Mucosa of descending colon (tissue), 3 donors: ENCODE data around the gene IKZF3. TPM values are rescaled to one million over a fixed set of nuclear protein-coding genes. Genes with fewer than 3 reads are reported as not detected.

Experiments
- ATAC-seq: fragments of 200-7000 bp; cut with Tn5 transposase; one replicate; pipeline ENCODE4 v1.9.1; 2020; ENCODE audit warnings: mild to moderate bottlenecking, moderate library complexity
- DNase-seq, 3 donors: peaks; one replicate each; pipeline ENCODE4 v3.0.0-alpha.2; 2020
- H3K36me3 ChIP-seq: fragments of 200-600 bp; one replicate; pipeline ENCODE4 v1.8.0; 2021; ENCODE audit warnings: low read depth, mild to moderate bottlenecking
- H3K4me1 ChIP-seq: fragments of 200-600 bp; one replicate; pipeline ENCODE4 v1.8.0; 2021; ENCODE audit warnings: low read depth, mild to moderate bottlenecking
- H3K4me3 ChIP-seq: fragments of 200-600 bp; one replicate; pipeline ENCODE4 v1.8.0; 2021; ENCODE audit warnings: mild to moderate bottlenecking
- H3K9me3 ChIP-seq: fragments of 200-600 bp; one replicate; pipeline ENCODE4 v1.8.0; 2021; ENCODE audit warnings: mild to moderate bottlenecking
- intact Hi-C, 2 donors: fragments of 100-400 bp; cut with DNase I in 1 of 2; cut with micrococcal nuclease in 1 of 2; formaldehyde crosslinking; loops; one replicate each; pipeline versions ENCODE4 v1.11.0 to v1.11.1; 2022; cut with DNase I, micrococcal nuclease
- total RNA-seq, 3 donors: library from RNA; stranded (reverse); fragmentation: NEBNext Ultra II Directional in 2 of 3; extraction: Animal tissue kit (Norgen Biotek cat#: 25700) in 2 of 3; gene quantifications; one replicate each; pipeline versions ENCODE4 v1.2.1 to v1.2.4, GENCODE V29; 2021 to 2023
- TF ChIP-seq, protein P1 (sequence below): fragments of 200-600 bp; IDR thresholded peaks from one replicate; pipeline ENCODE4 v1.8.0; 2022; ENCODE audit warnings: antibody characterized with exemption, mild to moderate bottlenecking
- donor health status: DM: no; HTN: no; CAD: no; lungs with moderate emphysema.
- donor health status: DM: no; HTN: no; CAD: no.
- donor health status: DM: no; HTN: yes; CAD: no.

IKZF3 gene
- total RNA-seq, 3 donors from 2014 or later = 3.5 to 5.3 (median 4.6) TPM

DNA sequence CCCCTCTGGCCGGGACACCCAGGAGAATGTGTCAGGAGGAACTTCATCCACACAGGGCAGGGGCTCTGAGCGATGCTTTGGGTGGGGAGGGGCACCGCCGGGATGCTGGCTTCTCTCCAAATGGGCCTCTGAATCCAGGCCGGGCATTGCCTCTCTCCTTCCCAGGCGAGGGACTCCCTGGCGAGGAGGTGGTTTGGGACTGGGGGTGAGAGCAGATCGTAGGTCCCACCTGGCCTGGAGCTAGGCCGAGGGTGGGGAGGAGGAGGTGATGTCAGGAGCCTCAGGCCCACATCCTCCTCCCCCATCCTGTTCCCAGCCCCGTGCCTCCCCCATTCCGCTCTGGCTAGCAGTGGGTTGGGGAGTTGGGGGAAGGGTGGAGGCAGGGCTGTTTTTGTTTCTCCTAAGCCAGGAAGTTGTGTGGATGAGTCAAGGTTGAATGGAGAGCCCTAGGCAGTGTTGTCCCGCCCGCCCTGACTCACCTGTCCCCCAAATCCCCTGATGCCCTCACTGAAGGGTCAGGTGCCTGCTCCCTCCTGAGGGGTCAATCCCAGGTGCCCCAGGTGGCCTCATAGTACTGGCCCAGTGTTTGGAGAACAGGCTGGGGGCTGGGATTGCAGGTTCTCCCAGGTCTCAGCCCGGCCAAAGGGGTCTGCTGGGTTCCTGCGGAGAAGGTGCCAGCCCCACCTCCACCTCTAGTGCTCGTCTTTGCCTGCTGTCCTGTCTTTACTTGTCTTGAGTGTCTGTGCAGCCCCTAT lies 123.6 kb downstream of the IKZF3 start:
- H3K4me3 ChIP-seq = no peak overlapping the region
- H3K4me1 ChIP-seq = peaks cover 24% of the 10 kb centered on the region
- intact Hi-C loops = no loop called here
- no peaks in the 10 kb centered on the region for H3K36me3 ChIP-seq
- DNase-seq = peak; percentile 56 to 69 (median 67)
- peak; percentile 21 for ATAC-seq
- TF ChIP-seq, protein P1, sequence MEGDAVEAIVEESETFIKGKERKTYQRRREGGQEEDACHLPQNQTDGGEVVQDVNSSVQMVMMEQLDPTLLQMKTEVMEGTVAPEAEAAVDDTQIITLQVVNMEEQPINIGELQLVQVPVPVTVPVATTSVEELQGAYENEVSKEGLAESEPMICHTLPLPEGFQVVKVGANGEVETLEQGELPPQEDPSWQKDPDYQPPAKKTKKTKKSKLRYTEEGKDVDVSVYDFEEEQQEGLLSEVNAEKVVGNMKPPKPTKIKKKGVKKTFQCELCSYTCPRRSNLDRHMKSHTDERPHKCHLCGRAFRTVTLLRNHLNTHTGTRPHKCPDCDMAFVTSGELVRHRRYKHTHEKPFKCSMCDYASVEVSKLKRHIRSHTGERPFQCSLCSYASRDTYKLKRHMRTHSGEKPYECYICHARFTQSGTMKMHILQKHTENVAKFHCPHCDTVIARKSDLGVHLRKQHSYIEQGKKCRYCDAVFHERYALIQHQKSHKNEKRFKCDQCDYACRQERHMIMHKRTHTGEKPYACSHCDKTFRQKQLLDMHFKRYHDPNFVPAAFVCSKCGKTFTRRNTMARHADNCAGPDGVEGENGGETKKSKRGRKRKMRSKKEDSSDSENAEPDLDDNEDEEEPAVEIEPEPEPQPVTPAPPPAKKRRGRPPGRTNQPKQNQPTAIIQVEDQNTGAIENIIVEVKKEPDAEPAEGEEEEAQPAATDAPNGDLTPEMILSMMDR = no peak
- H3K9me3 ChIP-seq = no peaks in the 10 kb centered on the region

DNA sequence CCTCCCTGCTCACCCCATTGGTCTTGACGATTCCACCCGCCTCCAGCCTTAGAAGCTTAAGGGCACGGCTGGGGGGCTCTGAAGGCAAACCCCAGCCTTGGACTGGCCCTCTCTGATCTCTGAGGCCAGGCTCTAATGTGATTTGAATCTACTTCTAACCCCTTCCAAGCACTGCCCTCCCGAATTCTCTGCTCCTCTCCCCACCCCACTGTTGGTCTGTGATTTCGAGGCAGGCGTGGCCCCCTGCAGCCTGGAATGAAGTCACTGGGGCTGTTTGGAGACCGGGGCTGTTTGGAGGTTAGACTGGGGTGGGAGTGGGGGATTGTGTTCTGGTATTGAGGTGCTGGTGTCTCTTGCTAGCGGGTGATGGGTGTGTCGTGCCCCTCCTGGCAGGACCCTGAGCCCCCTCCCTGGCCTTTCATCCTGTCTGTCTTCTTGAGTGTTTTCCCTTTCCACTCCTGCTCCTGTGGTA lies 124.2 kb downstream of the IKZF3 start:
- H3K4me1 ChIP-seq = peaks cover 24% of the 10 kb centered on the region
- H3K36me3 ChIP-seq = no peaks in the 10 kb centered on the region
- no peaks in the 10 kb centered on the region for H3K9me3 ChIP-seq
- ATAC-seq = peak; percentile 4
- no peak overlapping the region for H3K4me3 ChIP-seq
- peak in 2 of 3 donors; percentile 41 to 57 for DNase-seq
- intact Hi-C loops = no loop called here
- TF ChIP-seq, protein P1 = no peak

DNA sequence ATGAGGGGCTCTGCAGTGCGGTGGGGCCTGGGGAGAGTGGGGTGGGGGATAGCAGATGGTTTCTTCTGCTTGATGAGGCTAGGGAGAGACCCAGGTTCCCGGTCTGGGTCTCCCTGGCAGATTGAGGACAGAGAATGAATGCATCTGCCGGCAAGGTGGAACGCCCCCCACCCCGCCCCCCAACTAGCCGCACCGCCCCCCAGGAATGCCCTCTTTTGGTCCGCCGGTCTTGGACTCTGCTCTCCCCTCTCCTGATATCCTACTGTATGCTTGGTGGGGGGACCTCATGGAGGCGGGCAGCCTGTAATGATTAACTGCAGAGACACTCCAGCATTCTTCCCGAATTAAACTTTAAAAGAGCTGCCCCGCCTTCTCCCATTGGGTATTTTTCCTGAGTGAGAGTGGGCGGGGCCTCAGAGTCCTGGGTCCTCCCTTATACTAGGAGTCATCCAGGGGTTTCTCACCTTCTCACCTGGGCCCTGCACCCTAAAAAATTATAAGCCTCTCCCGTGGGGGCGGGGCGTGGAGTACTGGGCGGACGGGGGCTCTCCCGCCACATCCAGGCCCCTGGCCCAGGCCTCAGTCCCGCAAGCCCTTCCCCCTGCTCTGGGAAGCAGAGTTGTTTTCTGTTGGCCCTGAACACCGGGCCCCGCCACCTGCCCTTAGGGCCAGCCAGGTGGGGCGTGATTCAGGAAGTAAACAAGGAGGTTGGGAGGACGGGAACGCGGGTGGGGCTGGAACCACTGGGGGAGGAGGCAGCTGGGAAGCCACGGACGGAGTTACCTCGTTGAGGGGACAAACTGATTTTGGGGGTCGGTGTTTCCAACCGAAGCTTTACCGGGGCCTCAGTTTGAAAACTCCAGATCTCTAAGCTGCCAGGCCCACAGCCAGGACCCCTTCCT lies 124.9 kb downstream of the IKZF3 start:
- Histone ChIP-seq H3K4me1 (peaks cover 24% of the 10 kb centered on the region), H3K4me3 (peak overlapping the region; percentile 46), H3K36me3 (no peaks in the 10 kb centered on the region), H3K9me3 (no peaks in the 10 kb centered on the region)
- DNase-seq = peak; percentile 90 to 95 (median 90)
- TF ChIP-seq, protein P1 = no peak
- ATAC-seq = peak; percentile 77
- intact Hi-C loops = no loop called here

DNA sequence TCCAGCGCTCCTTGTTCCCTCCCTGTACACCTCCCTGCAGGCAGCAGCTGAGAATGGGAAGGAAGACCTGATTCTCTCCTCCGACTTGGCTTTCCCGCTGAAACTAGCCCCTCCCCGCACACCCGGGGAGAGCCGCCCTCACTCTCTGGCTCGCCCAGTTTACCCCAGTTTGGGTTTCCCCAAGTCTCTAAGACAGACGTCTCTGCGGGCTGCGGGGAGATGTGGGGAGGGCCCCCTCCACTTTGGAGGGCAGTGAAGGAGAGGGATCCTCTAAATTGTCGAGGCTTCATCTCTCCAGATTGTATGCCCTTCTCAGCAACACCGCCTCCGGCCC lies 125.6 kb downstream of the IKZF3 start:
- Histone ChIP-seq H3K9me3 (no peaks in the 10 kb centered on the region), H3K4me1 (peaks cover 24% of the 10 kb centered on the region), H3K36me3 (no peaks in the 10 kb centered on the region), H3K4me3 (peak overlapping the region; percentile 46)
- peak; percentile 55 for ATAC-seq
- TF ChIP-seq, protein P1 = no peak
- peak; percentile 74 to 84 (median 78) for DNase-seq
- intact Hi-C loops = no loop called here

DNA sequence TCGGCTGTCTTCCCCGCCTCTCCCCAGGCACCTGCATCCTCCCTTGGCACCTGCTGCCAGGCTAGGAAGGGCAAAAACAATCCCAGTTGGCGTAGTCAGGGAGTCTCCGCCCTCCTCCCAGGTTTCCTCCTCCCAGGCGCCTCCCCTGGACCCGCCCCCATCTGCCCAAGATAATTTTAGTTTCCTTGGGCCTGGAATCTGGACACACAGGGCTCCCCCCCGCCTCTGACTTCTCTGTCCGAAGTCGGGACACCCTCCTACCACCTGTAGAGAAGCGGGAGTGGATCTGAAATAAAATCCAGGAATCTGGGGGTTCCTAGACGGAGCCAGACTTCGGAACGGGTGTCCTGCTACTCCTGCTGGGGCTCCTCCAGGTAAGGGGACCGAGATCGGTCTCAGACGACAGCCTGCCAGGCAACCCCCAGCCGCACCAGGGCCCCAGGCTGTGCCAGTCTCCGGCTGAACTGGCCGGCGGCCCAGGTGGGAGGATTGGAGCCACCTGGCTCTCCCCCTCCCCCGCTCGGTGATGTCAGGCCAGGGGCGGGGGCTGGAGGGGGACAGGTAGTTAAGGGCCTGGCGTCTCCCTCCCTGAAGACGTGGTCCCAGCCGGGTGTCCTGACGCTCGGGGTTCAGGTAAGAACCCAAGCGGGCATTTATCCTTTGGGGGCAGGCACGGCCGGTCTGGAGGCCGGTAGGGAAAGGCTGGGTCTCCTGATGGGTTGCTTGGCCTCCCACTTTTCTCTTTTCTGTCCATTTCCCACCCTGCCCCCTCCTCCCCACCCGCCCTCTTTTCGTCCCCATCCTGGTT lies 126.1 kb downstream of the IKZF3 start, which contains the start of gene GRB7:
Gene GRB7, plus strand, starts transcription at position 179 of the 808 bp plus-strand sequence. CDS start 4,364 bp downstream, outside the sequence.
- ATAC-seq (peak; percentile 77), DNase-seq (peak; percentile 87 to 91 (median 91))
- Histone ChIP-seq H3K4me1 (peaks cover 24% of the 10 kb centered on the region), H3K9me3 (no peaks in the 10 kb centered on the region), H3K4me3 (peak within 1 kb of the TSS; percentile 46), H3K36me3 (no peaks in the 10 kb centered on the region)
- intact Hi-C loops = no loop called here
- TF ChIP-seq, protein P1 = no peak
